Upper lobe of right lung (tissue), 1 donor: ENCODE measurements around the gene ZBTB42. TPM values are rescaled to one million over a fixed set of nuclear protein-coding genes. Genes with fewer than 3 reads are reported as not detected.

Source experiments
- ATAC-seq: fragments of 200-7000 bp; cut with Tn5 transposase; one replicate; pipeline ENCODE4 v1.9.1; 2020; ENCODE audit warnings: mild to moderate bottlenecking, moderate library complexity
- DNase-seq: peaks from one replicate; pipeline ENCODE4 v3.0.0-alpha.2; 2020
- H3K27ac ChIP-seq: fragments of 200-600 bp; one replicate; pipeline ENCODE4 v1.8.0; 2022
- H3K27me3 ChIP-seq: fragments of 200-600 bp; one replicate; pipeline ENCODE4 v1.8.0; 2022; ENCODE audit warnings: mild to moderate bottlenecking
- H3K36me3 ChIP-seq: fragments of 200-600 bp; one replicate; pipeline ENCODE4 v1.8.0; 2022
- H3K4me1 ChIP-seq: fragments of 200-600 bp; one replicate; pipeline ENCODE4 v1.8.0; 2022
- H3K4me3 ChIP-seq: fragments of 200-600 bp; one replicate; pipeline ENCODE4 v1.8.0; 2022; ENCODE audit warnings: mild to moderate bottlenecking
- H3K9me3 ChIP-seq: fragments of 200-600 bp; one replicate; pipeline ENCODE4 v1.8.0; 2022
- intact Hi-C: fragments of 100-400 bp; cut with DNase I; formaldehyde crosslinking; loops from one replicate; pipeline ENCODE4 v1.11.0; 2022
- total RNA-seq: library from RNA; stranded (reverse); fragmentation: NEBNext Ultra II Directional; extraction: Animal tissue kit (Norgen Biotek cat#: 25700); gene quantifications from one replicate; pipeline ENCODE4 v1.2.1, GENCODE V29; 2021
- TF ChIP-seq, protein P1 (sequence below): fragments of 200-600 bp; IDR thresholded peaks from one replicate; pipeline ENCODE4 v1.8.0; 2022; ENCODE audit warnings: antibody characterized with exemption
- donor health status: DM: no; HTN: yes; CAD: no; lungs with severe emphysema.

ZBTB42 gene
- total RNA-seq, 1 donor from 2014 or later = 12.3 TPM

DNA sequence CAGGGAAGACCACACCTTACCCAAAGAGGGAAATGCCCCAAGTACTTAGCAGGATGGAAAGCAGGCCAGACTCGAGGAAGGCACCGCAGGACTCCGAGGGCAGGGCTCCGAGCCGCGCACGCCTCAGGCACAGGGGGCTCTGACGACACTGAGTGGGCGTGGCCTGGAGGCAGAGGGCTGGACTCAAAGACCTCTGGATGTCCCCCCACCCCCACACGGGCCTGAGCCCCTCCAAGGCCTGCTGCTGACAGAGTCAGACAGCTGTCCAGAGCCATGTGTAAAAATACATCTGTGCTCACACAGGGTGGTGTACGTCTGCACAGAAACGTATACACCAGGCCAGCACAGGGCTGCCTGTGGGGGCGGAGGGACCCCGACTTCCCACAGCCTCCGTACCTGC lies 6.8 kb upstream of the ZBTB42 start:
- no peaks in the 10 kb centered on the region for H3K27me3 ChIP-seq
- intact Hi-C loops = no loop called here
- H3K9me3 ChIP-seq = no peaks in the 10 kb centered on the region
- peak; percentile 87 for DNase-seq
- ATAC-seq = peak; percentile 29
- TF ChIP-seq, protein P1, sequence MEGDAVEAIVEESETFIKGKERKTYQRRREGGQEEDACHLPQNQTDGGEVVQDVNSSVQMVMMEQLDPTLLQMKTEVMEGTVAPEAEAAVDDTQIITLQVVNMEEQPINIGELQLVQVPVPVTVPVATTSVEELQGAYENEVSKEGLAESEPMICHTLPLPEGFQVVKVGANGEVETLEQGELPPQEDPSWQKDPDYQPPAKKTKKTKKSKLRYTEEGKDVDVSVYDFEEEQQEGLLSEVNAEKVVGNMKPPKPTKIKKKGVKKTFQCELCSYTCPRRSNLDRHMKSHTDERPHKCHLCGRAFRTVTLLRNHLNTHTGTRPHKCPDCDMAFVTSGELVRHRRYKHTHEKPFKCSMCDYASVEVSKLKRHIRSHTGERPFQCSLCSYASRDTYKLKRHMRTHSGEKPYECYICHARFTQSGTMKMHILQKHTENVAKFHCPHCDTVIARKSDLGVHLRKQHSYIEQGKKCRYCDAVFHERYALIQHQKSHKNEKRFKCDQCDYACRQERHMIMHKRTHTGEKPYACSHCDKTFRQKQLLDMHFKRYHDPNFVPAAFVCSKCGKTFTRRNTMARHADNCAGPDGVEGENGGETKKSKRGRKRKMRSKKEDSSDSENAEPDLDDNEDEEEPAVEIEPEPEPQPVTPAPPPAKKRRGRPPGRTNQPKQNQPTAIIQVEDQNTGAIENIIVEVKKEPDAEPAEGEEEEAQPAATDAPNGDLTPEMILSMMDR = no peak
- H3K27ac ChIP-seq = peak overlapping the region; percentile 75
- H3K4me3 ChIP-seq = peak overlapping the region; percentile 79
- H3K4me1 ChIP-seq = peaks cover 52% of the 10 kb centered on the region
- H3K36me3 ChIP-seq = peaks cover 28% of the 10 kb centered on the region

DNA sequence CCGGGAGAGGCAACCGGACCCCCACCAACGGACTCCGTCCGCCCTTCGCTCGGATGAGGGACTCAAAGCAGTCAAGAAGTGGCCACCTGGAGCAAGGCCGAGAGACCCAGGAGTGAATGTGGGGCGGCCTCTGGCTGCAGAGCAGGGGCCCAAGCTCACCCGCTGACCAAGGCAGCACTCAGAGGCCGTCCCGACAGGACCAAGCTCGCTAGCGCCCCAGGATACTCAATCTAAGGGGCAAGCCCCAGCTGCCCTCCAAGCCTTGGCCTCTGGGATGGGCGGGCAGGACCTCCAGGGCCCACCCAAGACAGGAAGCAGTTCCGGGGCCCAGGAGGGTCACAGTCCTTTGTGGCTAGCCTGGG lies 6.3 kb upstream of the ZBTB42 start:
- intact Hi-C loops = no loop called here
- H3K36me3 ChIP-seq = peaks cover 24% of the 10 kb centered on the region
- H3K9me3 ChIP-seq = no peaks in the 10 kb centered on the region
- peaks cover 55% of the 10 kb centered on the region for H3K4me1 ChIP-seq
- peak; percentile 1 for ATAC-seq
- no peaks in the 10 kb centered on the region for H3K27me3 ChIP-seq
- H3K27ac ChIP-seq = peak overlapping the region; percentile 75
- no peak for DNase-seq
- TF ChIP-seq, protein P1 = no peak
- H3K4me3 ChIP-seq = peak overlapping the region; percentile 79

DNA sequence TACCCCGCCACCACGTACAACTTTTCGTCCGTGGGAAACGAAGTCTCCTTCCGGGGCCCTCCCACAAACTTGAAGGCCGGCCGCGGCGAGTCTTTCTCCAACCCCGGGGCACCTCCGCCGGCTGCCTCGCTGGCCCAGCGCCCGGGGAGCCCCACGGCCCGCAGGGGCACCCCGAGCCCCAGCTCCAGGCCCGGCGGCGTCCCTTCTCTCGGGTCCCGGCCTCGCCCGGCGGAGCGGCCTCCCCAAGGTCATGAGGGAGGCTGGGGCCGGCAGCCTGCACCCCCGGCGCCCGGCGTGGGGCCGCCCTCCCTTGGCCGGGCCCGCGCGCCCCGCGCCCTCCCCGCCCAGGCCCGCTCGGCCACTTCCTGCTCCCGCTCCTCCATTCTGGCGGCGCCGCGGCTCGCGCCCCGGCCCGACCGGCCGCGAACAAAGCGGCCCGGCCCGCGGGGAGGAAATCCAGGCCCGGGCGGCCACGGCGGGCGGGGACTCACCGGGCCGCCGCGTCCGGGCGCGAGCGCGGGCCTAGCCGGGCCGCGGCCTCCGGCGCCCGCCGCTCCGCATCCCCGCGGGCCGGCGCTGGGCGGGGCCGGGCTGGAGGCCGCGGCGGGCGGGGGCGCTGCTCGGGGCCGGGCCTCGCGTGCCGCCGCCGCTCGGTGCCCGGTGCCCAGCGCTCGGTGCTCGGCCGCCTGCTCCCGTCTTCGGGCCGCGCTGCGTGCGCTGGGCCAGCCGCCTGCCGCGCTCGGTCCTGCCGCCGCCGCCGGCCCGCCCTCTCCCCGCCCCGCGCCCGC lies 5.7 kb upstream of the ZBTB42 start, which contains the start of gene AKT1:
TSS of gene AKT1 (minus strand) at position 756 of the 788 bp plus-strand sequence. CDS start 3,105 bp downstream, outside the sequence.
- Histone ChIP-seq H3K9me3 (no peaks in the 10 kb centered on the region), H3K27me3 (no peaks in the 10 kb centered on the region), H3K4me1 (peaks cover 61% of the 10 kb centered on the region), H3K36me3 (peaks cover 18% of the 10 kb centered on the region), H3K27ac (peak within 1 kb of the TSS; percentile 86), H3K4me3 (peak within 1 kb of the TSS; percentile 79)
- intact Hi-C loops = no loop called here
- peak; percentile 9 for ATAC-seq
- TF ChIP-seq, protein P1 = no peak
- DNase-seq = no peak

DNA sequence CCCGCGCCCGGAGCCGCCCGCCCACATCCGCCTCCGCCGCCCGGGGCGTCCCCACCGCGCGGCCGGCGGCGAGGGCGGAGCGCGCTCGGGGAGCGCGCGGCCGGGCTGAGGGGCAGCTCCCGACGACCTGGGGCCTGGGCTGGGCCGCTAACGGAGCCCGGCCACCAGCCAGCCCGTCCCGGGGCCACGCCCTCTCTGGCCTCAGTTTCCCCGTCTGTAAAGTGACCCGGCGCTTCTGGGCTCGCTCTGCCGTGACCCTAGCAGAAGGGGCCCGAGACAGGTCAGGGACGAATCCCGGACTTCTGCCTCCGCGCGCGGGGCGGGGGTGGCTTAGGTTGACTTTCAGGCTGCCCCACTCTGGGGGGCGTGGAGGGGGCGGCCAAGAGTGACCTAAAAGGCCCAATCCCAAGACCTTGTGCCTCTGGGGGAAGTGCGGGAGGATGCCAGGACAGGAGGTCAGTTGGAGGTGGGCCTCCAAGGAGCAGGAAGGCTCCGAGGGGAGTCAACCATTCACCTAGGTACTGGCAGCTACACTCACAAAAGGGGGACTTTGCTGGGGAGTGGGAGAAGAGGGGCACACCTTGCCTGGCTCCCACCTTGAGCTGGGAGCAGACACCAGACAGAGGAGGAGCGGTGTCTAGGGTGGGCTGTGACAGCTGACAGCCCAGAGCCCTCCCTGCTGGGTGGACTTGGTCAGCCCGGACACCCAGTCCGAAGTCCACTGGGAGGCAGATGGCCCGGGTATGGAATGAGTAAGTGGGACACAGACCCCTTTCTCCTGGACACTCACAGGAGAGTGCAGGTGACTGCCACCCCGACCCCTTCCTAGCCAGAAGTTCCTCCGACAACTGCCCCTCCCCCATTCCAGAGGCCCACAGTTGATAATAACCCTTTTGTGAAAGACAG lies 4.9 kb upstream of the ZBTB42 start:
- peak; percentile 51 for ATAC-seq
- H3K36me3 ChIP-seq = peaks cover 10% of the 10 kb centered on the region
- H3K4me3 ChIP-seq = peak overlapping the region; percentile 53
- H3K27me3 ChIP-seq = no peaks in the 10 kb centered on the region
- H3K9me3 ChIP-seq = no peaks in the 10 kb centered on the region
- TF ChIP-seq, protein P1 = no peak
- H3K27ac ChIP-seq = peak overlapping the region; percentile 86
- intact Hi-C loops = no loop called here
- peak; percentile 83 for DNase-seq
- peaks cover 61% of the 10 kb centered on the region for H3K4me1 ChIP-seq

DNA sequence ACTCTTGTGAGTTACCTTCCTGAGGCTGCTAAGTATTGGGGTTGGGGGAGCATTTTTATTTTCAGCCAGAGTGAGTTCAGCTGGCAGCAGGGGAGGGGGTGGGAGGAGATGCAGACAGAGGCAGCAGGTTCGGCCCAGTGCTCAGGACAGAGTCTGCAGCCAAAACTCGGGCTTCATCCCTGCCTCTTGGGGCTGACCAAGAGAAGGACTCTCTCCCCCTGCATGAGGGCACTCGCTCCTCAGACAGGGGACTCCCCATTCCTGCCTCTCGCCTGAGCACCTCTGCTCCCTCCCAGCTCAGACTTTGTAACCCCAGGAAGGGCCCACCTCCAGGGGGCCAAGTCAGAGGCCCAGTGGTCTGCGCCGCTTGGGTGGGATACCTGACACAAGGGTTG lies 4.2 kb upstream of the ZBTB42 start:
- Histone ChIP-seq H3K27me3 (no peaks in the 10 kb centered on the region), H3K27ac (peak overlapping the region; percentile 86), H3K4me1 (peaks cover 62% of the 10 kb centered on the region), H3K36me3 (peaks cover 3% of the 10 kb centered on the region), H3K9me3 (no peaks in the 10 kb centered on the region), H3K4me3 (no peak overlapping the region)
- ATAC-seq = no peak
- intact Hi-C loops = no loop called here
- DNase-seq = no peak
- TF ChIP-seq, protein P1 = no peak
